Measurements from ENCODE around the gene DGKQ.

DNA sequence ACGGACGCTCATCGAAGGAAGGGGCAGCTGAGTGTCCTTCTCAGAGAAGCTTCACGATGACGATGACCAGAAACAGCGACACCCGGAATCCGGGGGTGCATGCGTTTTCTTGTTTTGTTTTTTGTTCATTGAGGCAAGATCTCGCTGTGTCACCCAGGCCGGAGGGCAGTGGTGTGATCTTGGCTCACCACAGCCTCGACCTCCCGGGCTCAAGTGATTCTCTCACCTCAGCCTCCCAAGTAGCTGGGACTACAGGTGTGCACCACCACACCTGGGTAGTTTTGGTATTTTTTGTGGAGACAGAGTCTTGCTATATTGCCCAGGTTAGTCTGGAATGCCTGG, 19.8 kb downstream of the DGKQ start:
- TF ChIP-seq, protein P1, sequence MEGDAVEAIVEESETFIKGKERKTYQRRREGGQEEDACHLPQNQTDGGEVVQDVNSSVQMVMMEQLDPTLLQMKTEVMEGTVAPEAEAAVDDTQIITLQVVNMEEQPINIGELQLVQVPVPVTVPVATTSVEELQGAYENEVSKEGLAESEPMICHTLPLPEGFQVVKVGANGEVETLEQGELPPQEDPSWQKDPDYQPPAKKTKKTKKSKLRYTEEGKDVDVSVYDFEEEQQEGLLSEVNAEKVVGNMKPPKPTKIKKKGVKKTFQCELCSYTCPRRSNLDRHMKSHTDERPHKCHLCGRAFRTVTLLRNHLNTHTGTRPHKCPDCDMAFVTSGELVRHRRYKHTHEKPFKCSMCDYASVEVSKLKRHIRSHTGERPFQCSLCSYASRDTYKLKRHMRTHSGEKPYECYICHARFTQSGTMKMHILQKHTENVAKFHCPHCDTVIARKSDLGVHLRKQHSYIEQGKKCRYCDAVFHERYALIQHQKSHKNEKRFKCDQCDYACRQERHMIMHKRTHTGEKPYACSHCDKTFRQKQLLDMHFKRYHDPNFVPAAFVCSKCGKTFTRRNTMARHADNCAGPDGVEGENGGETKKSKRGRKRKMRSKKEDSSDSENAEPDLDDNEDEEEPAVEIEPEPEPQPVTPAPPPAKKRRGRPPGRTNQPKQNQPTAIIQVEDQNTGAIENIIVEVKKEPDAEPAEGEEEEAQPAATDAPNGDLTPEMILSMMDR (IDR thresholded peaks at IDR 0.05; ENCODE audit: low read depth, low read length), result no peak
- no peak for TF ChIP-seq EZH2phosphoT487 (IDR thresholded peaks at IDR 0.05; ENCODE audit: low read depth)
